ENCODE results near the gene DBF4.
A peak's percentile ranks its signal among the peaks of the same experiment; 100 is the strongest.

Gene DBF4

DNA sequence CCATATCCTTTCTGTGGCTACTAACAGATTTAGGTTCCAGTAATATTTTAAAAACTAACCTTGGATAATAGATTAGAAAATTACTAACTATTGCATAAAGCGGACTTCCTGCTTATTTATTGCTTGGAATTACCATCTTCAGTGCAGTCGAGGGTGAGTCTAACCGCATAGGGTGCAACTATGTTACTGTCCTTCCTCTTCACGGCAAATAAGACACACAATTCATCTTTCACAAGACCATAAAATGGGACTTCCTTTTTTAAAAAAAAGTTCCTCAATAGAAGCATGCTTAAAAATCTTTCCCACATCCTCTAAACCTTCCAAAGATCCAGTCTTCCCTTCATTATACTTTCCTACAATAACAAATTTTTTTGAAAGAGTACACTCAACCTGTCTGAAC, 2.2 kb upstream of the DBF4 start:
- no peak overlapping the region for H3K4me3 ChIP-seq (replicated peaks; ENCODE audit: low read depth, low read length)
- no peak for DNase-seq (ENCODE audit: low read depth)
- TF ChIP-seq, protein P1, sequence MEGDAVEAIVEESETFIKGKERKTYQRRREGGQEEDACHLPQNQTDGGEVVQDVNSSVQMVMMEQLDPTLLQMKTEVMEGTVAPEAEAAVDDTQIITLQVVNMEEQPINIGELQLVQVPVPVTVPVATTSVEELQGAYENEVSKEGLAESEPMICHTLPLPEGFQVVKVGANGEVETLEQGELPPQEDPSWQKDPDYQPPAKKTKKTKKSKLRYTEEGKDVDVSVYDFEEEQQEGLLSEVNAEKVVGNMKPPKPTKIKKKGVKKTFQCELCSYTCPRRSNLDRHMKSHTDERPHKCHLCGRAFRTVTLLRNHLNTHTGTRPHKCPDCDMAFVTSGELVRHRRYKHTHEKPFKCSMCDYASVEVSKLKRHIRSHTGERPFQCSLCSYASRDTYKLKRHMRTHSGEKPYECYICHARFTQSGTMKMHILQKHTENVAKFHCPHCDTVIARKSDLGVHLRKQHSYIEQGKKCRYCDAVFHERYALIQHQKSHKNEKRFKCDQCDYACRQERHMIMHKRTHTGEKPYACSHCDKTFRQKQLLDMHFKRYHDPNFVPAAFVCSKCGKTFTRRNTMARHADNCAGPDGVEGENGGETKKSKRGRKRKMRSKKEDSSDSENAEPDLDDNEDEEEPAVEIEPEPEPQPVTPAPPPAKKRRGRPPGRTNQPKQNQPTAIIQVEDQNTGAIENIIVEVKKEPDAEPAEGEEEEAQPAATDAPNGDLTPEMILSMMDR (IDR thresholded peaks at IDR 0.05; ENCODE audit: low read length, missing control alignments) = no peak

DNA sequence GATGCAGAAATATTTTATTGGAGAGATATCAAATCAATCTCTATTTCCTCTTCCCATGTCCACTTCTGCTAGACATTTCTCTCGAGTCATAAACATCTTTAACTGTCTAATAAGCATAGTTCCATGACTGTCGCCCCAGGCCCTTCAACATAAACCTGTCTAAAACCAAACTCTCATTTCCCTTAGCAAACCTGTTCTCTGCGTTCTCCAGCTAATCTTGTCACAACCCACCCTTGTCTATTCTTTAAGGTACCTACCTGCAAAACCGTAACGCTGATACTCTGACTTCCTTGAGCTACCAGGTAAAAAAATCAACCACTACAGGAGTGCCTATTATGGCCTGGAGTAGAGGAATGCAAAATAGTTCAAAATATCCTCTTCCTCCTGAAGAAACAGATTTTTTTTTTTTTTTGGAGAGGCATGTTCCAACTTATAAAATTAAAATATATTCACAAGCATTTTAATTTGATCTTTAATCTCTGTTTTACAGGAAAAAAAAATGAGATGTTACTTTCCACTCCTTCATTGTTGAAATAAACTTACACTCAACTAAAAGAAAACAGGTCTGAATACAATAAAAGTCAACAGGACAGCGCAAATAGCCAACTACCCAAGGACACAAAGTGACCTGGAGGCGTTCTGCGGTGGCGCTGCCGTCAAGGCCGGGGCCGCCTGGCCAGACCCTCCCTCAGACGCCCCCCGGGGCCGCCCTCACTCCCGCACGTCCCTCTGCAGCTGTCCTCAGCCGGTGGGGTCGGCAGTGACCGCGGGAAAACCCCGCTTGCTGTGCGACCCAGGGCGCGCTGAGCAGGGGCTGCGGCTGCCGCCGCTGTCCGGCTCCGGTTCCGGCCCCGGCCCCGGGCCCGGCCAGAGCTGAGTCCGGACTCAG, 898 bp upstream of the DBF4 start:
- no peak for DNase-seq (ENCODE audit: low read depth)
- TF ChIP-seq, protein P1 (IDR thresholded peaks at IDR 0.05; ENCODE audit: low read length, missing control alignments) = no peak
- H3K4me3 ChIP-seq (replicated peaks; ENCODE audit: low read depth, low read length) = peak overlapping the region; percentile 81

DNA sequence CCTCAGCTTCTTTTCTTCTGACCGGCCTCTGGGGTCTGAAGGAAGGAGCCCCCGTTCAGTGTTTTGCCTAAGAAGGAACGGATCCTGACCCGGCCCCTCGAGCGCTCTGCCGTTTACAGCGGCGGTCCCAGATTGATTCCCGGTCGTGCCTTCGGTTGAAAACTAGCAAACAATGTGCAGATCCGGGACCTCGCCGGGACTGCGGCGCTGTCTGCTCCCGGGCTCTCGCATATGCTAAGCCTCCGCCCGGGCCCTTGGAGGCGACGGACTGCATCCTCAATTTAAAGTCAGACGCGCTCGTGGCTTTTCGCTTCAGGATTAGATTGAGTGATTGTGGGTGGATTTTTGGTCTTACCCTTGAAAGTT, 559 bp downstream of the DBF4 start:
- DNase-seq (ENCODE audit: low read depth) = peak; percentile 64
- peak overlapping the region; percentile 81 for H3K4me3 ChIP-seq (replicated peaks; ENCODE audit: low read depth, low read length)
- TF ChIP-seq, protein P1 (IDR thresholded peaks at IDR 0.05; ENCODE audit: low read length, missing control alignments) = no peak

DNA sequence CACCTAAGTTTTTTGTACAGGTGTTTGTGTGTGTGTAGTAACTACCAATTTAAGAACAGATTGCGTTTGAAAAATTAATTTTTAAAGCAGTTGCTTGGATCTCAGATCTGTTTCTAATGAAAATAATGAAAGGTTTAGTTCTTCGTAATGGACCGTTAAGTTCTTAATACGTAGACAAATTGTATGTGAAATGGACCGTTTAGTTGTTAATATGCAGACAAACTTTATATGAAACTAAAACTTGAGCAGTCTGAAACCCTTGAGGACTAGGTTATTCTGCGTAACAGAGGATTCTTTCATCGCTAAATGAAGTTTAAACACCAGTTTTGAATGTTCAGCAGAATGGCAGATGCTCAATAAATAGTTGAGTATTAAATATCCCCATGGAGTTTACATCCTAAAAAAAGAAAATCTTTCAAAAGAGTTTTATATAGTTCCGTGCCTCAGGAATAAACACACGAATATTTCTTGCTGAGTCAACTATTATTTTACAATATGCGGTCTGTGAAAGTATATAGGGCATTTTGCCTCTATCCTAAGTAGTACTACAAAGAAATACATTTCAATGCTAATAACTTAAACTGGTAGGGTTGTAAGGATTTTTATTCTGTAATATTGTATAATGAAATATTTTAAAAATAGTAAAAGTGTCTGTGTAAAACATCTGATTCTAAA, 1.2 kb downstream of the DBF4 start:
- TF ChIP-seq, protein P1 (IDR thresholded peaks at IDR 0.05; ENCODE audit: low read length, missing control alignments) = no peak
- no peak for DNase-seq (ENCODE audit: low read depth)

DNA sequence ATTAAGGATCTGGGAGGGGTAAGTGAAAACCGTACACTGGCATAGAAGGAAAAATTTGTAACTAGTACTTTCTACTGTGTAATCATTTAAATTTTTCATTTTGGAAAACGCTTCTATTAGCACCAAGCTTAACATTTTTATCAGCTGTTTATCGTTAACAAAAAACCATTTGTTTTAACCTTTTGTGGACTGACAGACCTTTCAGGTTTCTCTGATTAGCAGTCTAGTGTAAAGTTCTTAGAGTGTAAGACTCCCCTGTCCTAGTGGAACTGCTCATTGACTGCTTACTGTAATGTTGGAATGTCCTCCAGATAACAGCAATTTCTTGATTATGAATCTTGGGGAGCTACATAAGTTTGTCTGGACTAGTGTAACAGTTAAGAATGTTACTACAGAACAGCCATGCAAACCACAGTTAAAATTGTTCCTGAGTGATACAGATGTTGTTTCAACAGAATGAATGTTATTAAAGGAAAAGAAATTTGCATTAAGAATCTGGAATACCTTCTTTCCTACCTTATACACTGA, 2.0 kb downstream of the DBF4 start:
- TF ChIP-seq, protein P1 (IDR thresholded peaks at IDR 0.05; ENCODE audit: low read length, missing control alignments) = no peak
- peak overlapping the region; percentile 81 for H3K4me3 ChIP-seq (replicated peaks; ENCODE audit: low read depth, low read length)
- DNase-seq (ENCODE audit: low read depth) = peak; percentile 26

More for the DNA sequence above, 1.2 kb downstream of the DBF4 start:
- peak overlapping the region; percentile 81 for H3K4me3 ChIP-seq (replicated peaks; ENCODE audit: low read depth, low read length)

DNA sequence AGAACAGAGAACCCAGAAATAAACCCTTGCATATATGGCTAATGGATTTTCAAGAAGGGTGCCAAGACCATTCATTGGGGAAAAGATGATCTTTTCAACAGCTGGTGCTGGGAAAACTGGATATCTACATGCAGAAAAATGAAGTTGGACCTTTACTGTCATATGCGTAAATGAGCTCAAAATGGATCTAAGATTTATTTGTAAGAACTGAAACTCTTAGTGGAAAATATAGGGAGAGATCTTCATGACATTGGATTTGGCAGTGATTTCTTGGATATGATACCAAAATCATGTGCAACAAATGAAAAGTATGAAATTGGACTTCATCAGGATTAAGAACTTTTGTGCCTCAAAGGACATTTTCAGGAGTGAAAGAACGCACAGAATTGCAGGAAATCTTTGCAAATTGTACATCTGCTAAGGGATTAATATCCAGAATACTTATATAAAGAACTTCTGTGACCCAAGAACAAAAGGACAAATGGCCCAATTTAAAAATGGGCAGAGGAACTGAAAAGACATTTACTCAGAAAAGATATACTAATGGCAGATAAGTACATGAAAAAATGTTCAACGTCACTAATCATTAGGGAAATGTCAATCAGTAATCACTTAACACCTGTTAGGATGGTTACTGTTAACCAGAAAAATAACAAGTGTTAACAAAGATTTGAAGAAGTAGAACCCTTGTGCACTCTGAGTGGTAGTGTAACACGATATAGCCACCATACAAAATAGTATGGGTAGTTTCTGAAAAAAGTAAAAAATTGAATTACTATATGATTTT, 6.1 kb downstream of the DBF4 start:
- H3K4me3 ChIP-seq (replicated peaks; ENCODE audit: low read depth, low read length) = no peak overlapping the region
- no peak for DNase-seq (ENCODE audit: low read depth)
- TF ChIP-seq, protein P1 (IDR thresholded peaks at IDR 0.05; ENCODE audit: low read length, missing control alignments) = no peak
